Liver (tissue), 9 donors: ENCODE results near the gene ULK1. TPM values are rescaled to one million over a fixed set of nuclear protein-coding genes. Genes with fewer than 3 reads are reported as not detected.

Experiments used
- DNase-seq: peaks from one replicate; pipeline ENCODE4 v3.0.0-alpha.2; 2017; ENCODE audit warnings: low spot score
- H3K27ac ChIP-seq, 2 donors: one replicate each; pipeline ENCODE4 v1.7.0; 2013; ENCODE audit warnings: inconsistent platforms in 2 of 2, low read length in 2 of 2, control low read depth in 1 of 2, low read depth in 1 of 2, mild to moderate bottlenecking in 1 of 2
- H3K27me3 ChIP-seq, 4 donors: one replicate each; pipeline versions ENCODE4 v1.6.1 to v1.7.0; 2013; ENCODE audit warnings: low read length in 3 of 4, inconsistent platforms in 1 of 4, mild to moderate bottlenecking in 1 of 4, moderate library complexity in 1 of 4; ENCODE audit not compliant: control insufficient read depth in 4 of 4, insufficient read depth in 4 of 4
- H3K36me3 ChIP-seq, 4 donors: one replicate each; pipeline versions ENCODE4 v1.6.1 to v1.7.0; 2013; ENCODE audit warnings: low read length in 3 of 4, mild to moderate bottlenecking in 3 of 4, low read depth in 1 of 4, moderate library complexity in 1 of 4; ENCODE audit not compliant: control insufficient read depth in 4 of 4, insufficient read depth in 3 of 4
- H3K4me1 ChIP-seq, 4 donors: one replicate each; pipeline versions ENCODE4 v1.6.1 to v1.7.0; 2013; ENCODE audit warnings: low read length in 3 of 4, mild to moderate bottlenecking in 3 of 4, moderate library complexity in 1 of 4; ENCODE audit not compliant: control insufficient read depth in 4 of 4, insufficient read depth in 4 of 4
- H3K4me3 ChIP-seq, 3 donors: one replicate each; pipeline versions ENCODE4 v1.6.1 to v1.7.0; 2013; ENCODE audit warnings: low read length in 3 of 3, control low read depth in 1 of 3, low read depth in 1 of 3, mild to moderate bottlenecking in 1 of 3
- H3K9ac ChIP-seq, 2 donors: one replicate each; pipeline ENCODE4 v1.7.0; 2013; ENCODE audit warnings: low read length in 2 of 2, mild to moderate bottlenecking in 2 of 2, moderate library complexity in 2 of 2, control low read depth in 1 of 2, low read depth in 1 of 2
- H3K9me3 ChIP-seq, 4 donors: one replicate each; pipeline versions ENCODE4 v1.6.1 to v1.7.0; 2013; ENCODE audit warnings: low read length in 3 of 4; ENCODE audit not compliant: control insufficient read depth in 4 of 4
- CTCF ChIP-seq: fragments of 150-350 bp; IDR thresholded peaks from 2 replicates; pipeline ENCODE4 v1.5.1; 2017; ENCODE audit warnings: improper control_type of control experiment, low read depth, low read length; ENCODE audit not compliant: missing input control
- EGR1 ChIP-seq, 2 donors: IDR thresholded peaks; 2 replicates each; pipeline ENCODE4 v1.6.1; 2016 to 2018; ENCODE audit warnings: antibody characterized with exemption in 2 of 2, low read depth in 2 of 2
- FOXA1 ChIP-seq: IDR thresholded peaks from 2 replicates; pipeline ENCODE4 v1.6.1; 2016; ENCODE audit warnings: antibody characterized with exemption
- FOXA2 ChIP-seq: IDR thresholded peaks from 2 replicates; pipeline ENCODE4 v1.6.1; 2016; ENCODE audit warnings: antibody characterized with exemption
- GABPA ChIP-seq, 2 donors: IDR thresholded peaks in 1 of 2; conservative IDR thresholded peaks in 1 of 2; 2 replicates each; pipeline ENCODE4 v1.6.1; 2016; ENCODE audit warnings: antibody characterized with exemption in 2 of 2, mild to moderate bottlenecking in 1 of 2, moderate library complexity in 1 of 2
- HNF4A ChIP-seq, 2 donors: conservative IDR thresholded peaks; 2 replicates each; pipeline ENCODE4 v1.6.1; 2016; ENCODE audit warnings: antibody characterized with exemption in 2 of 2, mild to moderate bottlenecking in 2 of 2
- HNF4G ChIP-seq: IDR thresholded peaks from 2 replicates; pipeline ENCODE4 v1.6.1; 2016; ENCODE audit warnings: antibody characterized with exemption
- JUND ChIP-seq, 2 donors: IDR thresholded peaks; 2 replicates each; pipeline ENCODE4 v1.6.1; 2016; ENCODE audit warnings: antibody characterized with exemption in 2 of 2
- NR2F2 ChIP-seq: IDR thresholded peaks from 2 replicates; pipeline ENCODE4 v1.6.1; 2016; ENCODE audit warnings: antibody characterized with exemption
- RAD21 ChIP-seq, 2 donors: IDR thresholded peaks; 2 replicates each; pipeline ENCODE4 v1.6.1; 2016; ENCODE audit warnings: antibody characterized with exemption in 2 of 2, mild to moderate bottlenecking in 2 of 2
- REST ChIP-seq: IDR thresholded peaks from 2 replicates; pipeline ENCODE4 v1.6.1; 2016; ENCODE audit warnings: antibody characterized with exemption, mild to moderate bottlenecking
- RXRA ChIP-seq, 2 donors: IDR thresholded peaks; 2 replicates each; pipeline ENCODE4 v1.6.1; 2017 to 2018; ENCODE audit warnings: antibody characterized with exemption in 2 of 2, mild to moderate bottlenecking in 1 of 2
- SP1 ChIP-seq: IDR thresholded peaks from 2 replicates; pipeline ENCODE4 v1.6.1; 2018; ENCODE audit warnings: antibody characterized with exemption, mild to moderate bottlenecking
- TAF1 ChIP-seq: conservative IDR thresholded peaks from 2 replicates; pipeline ENCODE4 v1.6.1; 2016; ENCODE audit warnings: antibody characterized with exemption, mild to moderate bottlenecking
- YY1 ChIP-seq: IDR thresholded peaks from 2 replicates; pipeline ENCODE4 v1.6.1; 2016; ENCODE audit warnings: antibody characterized with exemption, mild to moderate bottlenecking
- WGBS: extraction: QIAGEN DNeasy Blood & Tissue Kit; methylation state at CpG from one replicate; pipeline ENCODE4 v1.1.7; 2013; 5-methylcytosine and 5-hydroxymethylcytosine counted together
- polyA plus RNA-seq, 2 donors: library from polyadenylated mRNA; stranded (reverse) in 1 of 2; unstranded in 1 of 2; fragments of 200-250 nt in 1 of 2; fragments of >200 nt in 1 of 2; fragmentation: Nextera tagmentation in 1 of 2; extraction: Ambion mirVana in 1 of 2; gene quantifications; one replicate each; pipeline versions ENCODE4 v1.2.1 to v1.2.3, GENCODE V29; 2013 to 2015
- total RNA-seq, 2 donors: library from RNA; depleted of rRNA; stranded (reverse); fragments of >200 nt; gene quantifications; one replicate each; pipeline ENCODE4 v1.2.3, GENCODE V29; 2014
- TF ChIP-seq, protein P1 (sequence below): IDR thresholded peaks from 2 replicates; pipeline ENCODE4 v1.6.1; 2016; ENCODE audit warnings: antibody characterized with exemption
- TF ChIP-seq, protein P2 (sequence below): IDR thresholded peaks from 2 replicates; pipeline ENCODE4 v1.6.1; 2016; ENCODE audit warnings: antibody characterized with exemption
- TF ChIP-seq, protein P3 (sequence below): IDR thresholded peaks from 2 replicates; pipeline ENCODE4 v1.6.1; 2016; ENCODE audit warnings: antibody characterized with exemption
- donor health status: healthy.
- donor health status: healthy.
- donor health status: healthy.
- donor health status: healthy.
- donor health status: healthy.

ULK1 gene
- total and polyA plus RNA-seq, 4 donors = 12.5 to 41.7 (median 15.1) TPM

DNA sequence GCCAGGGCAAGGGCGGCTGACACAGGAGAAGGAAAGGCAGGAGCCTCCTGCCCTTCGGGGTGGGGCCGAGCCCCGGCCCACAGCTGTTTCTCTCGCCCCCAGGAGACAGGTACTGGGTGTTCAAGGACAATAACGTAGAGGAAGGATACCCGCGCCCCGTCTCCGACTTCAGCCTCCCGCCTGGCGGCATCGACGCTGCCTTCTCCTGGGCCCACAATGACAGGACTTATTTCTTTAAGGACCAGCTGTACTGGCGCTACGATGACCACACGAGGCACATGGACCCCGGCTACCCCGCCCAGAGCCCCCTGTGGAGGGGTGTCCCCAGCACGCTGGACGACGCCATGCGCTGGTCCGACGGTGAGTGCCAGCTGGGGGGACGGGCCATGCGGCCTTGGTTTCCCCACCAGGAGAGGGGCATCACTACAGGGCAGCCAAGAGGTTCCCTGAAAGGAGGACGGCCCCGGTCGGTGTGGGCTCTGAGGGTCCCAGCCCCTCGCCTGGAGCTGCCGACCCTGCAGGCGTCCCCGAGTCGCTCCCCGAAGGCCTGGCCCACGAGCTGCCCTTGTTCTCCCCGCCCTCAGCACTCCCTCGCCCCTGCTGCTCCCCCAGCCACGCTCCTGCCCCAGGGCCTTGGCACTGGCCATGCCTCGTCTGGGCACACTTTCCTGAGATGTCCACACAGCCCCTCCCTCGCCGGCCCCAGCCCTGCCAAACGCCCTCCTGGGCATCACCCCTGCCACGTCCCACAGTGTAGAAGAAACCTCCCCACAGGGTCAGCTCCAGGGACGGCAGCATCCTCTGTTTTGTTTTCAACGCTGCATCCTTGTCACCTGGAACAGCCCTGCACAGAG is 44.5 kb upstream of the ULK1 start:
- WGBS = 92% methylated on average over 47 of the region's 47 CpGs
- no peak overlapping the region for H3K4me3 ChIP-seq
- H3K27ac ChIP-seq = no peak overlapping the region
- no peaks in the 10 kb centered on the region for H3K27me3 ChIP-seq
- no peak overlapping the region for H3K9ac ChIP-seq
- H3K9me3 ChIP-seq = no peaks in the 10 kb centered on the region
- DNase-seq = no peak
- peaks cover 0 to 8% (median 0%) of the 10 kb centered on the region in 4 donors for H3K4me1 ChIP-seq
- TF ChIP-seq, protein P1, sequence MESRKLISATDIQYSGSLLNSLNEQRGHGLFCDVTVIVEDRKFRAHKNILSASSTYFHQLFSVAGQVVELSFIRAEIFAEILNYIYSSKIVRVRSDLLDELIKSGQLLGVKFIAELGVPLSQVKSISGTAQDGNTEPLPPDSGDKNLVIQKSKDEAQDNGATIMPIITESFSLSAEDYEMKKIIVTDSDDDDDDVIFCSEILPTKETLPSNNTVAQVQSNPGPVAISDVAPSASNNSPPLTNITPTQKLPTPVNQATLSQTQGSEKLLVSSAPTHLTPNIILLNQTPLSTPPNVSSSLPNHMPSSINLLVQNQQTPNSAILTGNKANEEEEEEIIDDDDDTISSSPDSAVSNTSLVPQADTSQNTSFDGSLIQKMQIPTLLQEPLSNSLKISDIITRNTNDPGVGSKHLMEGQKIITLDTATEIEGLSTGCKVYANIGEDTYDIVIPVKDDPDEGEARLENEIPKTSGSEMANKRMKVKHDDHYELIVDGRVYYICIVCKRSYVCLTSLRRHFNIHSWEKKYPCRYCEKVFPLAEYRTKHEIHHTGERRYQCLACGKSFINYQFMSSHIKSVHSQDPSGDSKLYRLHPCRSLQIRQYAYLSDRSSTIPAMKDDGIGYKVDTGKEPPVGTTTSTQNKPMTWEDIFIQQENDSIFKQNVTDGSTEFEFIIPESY = no peak
- TF ChIP-seq CTCF = no peak
- TF ChIP-seq HNF4A (conservative IDR thresholded peaks at IDR 0.05) = no peak
- no peak for TF ChIP-seq RXRA (IDR thresholded peaks at IDR 0.05)
- TF ChIP-seq JUND (IDR thresholded peaks at IDR 0.05) = no peak
- TF ChIP-seq HNF4G = no peak
- TF ChIP-seq TAF1 = no peak
- TF ChIP-seq, protein P2, sequence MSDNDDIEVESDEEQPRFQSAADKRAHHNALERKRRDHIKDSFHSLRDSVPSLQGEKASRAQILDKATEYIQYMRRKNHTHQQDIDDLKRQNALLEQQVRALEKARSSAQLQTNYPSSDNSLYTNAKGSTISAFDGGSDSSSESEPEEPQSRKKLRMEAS = no peak
- TF ChIP-seq FOXA1 = no peak
- TF ChIP-seq RAD21 (IDR thresholded peaks at IDR 0.05) = no peak
- TF ChIP-seq GABPA (IDR thresholded peaks at IDR 0.05 in 1 of 2, conservative IDR thresholded peaks at IDR 0.05 in 1 of 2) = no peak
- TF ChIP-seq REST = no peak
- TF ChIP-seq, protein P3, sequence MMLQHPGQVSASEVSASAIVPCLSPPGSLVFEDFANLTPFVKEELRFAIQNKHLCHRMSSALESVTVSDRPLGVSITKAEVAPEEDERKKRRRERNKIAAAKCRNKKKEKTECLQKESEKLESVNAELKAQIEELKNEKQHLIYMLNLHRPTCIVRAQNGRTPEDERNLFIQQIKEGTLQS = no peak
- no peak for TF ChIP-seq EGR1 (IDR thresholded peaks at IDR 0.05; ENCODE audit: low read depth in 2 of 2)
- no peak for TF ChIP-seq SP1
- TF ChIP-seq YY1 = no peak
- no peak for TF ChIP-seq NR2F2
- no peak for TF ChIP-seq FOXA2
- H3K36me3 ChIP-seq = no peaks in the 10 kb centered on the region
